22Rv1 (cell line): ENCODE results near the gene JAML.

ENCODE experiments used
- CTCF ChIP-seq: fragments of 450-650 bp; IDR thresholded peaks from 2 replicates; pipeline ENCODE4 v1.5.1; 2017; ENCODE audit warnings: mild to moderate bottlenecking
- ZFX ChIP-seq: fragments of 450-650 bp; IDR thresholded peaks from 2 replicates; pipeline ENCODE4 v1.6.1; 2017; ENCODE audit warnings: antibody characterized with exemption, borderline replicate concordance

DNA sequence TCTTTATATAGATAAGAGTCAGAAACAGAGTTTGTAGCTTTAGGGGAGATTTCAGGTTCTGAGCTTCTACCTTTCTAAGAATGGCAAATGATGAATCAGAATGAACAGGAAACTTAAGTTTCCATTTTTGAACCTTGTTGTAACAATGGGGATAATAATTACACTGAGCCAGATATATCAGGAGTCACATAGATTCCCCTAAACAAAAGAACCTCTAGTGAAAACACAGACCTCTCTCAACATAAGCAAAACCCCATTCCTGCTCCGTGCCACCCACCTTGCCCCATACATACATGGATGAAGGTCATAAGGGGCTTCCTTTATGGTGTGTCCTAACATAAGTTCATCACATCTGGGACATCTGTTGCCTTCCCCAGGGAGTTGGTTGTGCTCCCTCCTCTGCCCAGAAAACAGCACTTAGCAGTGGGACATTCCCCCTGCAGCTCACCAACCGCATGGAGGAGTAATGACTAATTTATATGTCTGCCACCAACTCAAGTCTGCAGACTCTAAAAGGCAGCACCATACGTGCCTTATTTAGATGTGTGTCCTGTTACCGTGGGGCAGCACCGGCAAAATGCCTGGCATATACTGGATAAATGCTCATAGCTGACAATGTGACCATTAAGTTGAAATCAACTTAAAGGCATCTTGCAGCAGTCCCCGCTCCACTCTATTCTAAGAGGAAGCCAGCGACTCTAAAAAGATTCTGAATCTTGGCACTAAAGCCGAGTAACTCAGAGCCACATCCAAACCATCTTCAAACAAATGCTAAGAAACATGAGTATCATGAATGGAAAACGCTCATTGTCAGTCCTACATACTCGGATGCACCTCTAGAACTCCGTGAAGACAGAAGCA lies 8.0 kb downstream of the JAML start:
- TF ChIP-seq CTCF: no peak
- no peak for TF ChIP-seq ZFX
